ENCODE data around the gene WDR37.

DNA sequence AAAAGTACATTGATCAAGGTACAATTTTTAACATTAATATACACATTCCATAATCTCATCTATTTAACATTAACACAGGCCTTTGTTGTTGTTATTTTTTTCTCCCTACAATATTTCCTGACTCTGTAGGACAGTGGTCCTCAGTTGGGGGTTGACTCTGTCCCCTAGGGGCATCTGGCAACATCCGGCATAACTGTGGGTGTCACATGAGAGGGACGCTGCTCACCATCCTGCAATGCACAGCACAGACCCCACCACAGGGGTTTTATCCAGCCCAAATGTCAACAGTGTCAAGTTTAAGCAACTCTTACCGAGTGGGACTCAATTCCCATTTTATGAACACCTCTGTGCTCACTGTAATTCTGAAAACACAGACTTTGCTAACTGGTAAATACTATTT lies 16.1 kb upstream of the WDR37 start:
- TF ChIP-seq ZNF274 (IDR thresholded peaks at IDR 0.05; ENCODE audit: low read depth, low read length) (no peak), SUZ12 (IDR thresholded peaks at IDR 0.05; ENCODE audit: extremely low read depth, insufficient read depth, insufficient read length) (no peak), YY1 (IDR thresholded peaks at IDR 0.05; ENCODE audit: insufficient read depth, insufficient read length) (no peak)

Measured in NT2/D1 (cell line).